Ascending aorta (tissue), 2 donors: ENCODE data around the gene PIANP. TPM values are rescaled to one million over a fixed set of nuclear protein-coding genes. Genes with fewer than 3 reads are reported as not detected.
A peak's percentile ranks its signal among the peaks of the same experiment; 100 is the strongest.
"Not testable (repeated sequence)": the region's sequence is repeated elsewhere in the genome, so short reads cannot be mapped to it uniquely, and the experiment has no call there.

Source experiments
- DNase-seq, 2 donors: peaks; one replicate each; pipeline ENCODE4 v3.0.0-alpha.2; 2019; ENCODE audit warnings: low spot score in 2 of 2
- H3K27ac ChIP-seq, 2 donors: fragments of 200-600 bp; sonication (generic); one replicate each; pipeline ENCODE4 v1.5.1; 2016 to 2017; ENCODE audit warnings: mild to moderate bottlenecking in 1 of 2
- H3K27me3 ChIP-seq: fragments of 200-600 bp; sonication (generic); one replicate; pipeline ENCODE4 v1.5.1; 2017
- H3K36me3 ChIP-seq, 2 donors: fragments of 200-600 bp; sonication (generic); one replicate each; pipeline ENCODE4 v1.5.1; 2016
- H3K4me1 ChIP-seq, 2 donors: fragments of 200-600 bp; sonication (generic); one replicate each; pipeline ENCODE4 v1.5.1; 2016 to 2017; ENCODE audit warnings: mild to moderate bottlenecking in 1 of 2
- H3K4me3 ChIP-seq, 2 donors: fragments of 200-600 bp; sonication (generic); one replicate each; pipeline ENCODE4 v1.5.1; 2016 to 2017; ENCODE audit warnings: mild to moderate bottlenecking in 1 of 2
- H3K9me3 ChIP-seq, 2 donors: fragments of 200-600 bp; sonication (generic); one replicate each; pipeline ENCODE4 v1.5.1; 2016
- CTCF ChIP-seq, 3 experiments: fragments of 200-600 bp in 2 of 3; fragments of 450-650 bp in 1 of 3; sonication (generic) in 2 of 3; IDR thresholded peaks; one replicate each; pipeline ENCODE4 v1.5.1; 2016 to 2019; ENCODE audit warnings: antibody characterized with exemption in 3 of 3, mild to moderate bottlenecking in 1 of 3, moderate library complexity in 1 of 3
- intact Hi-C: fragments of 100-400 bp; cut with DNase I; formaldehyde crosslinking; loops from one replicate; pipeline ENCODE4 v1.15.1; 2023
- total RNA-seq: library from RNA; depleted of rRNA; stranded (reverse); fragments of >200 nt; gene quantifications from one replicate; pipeline ENCODE4 v1.1.0, GENCODE V29; 2016

Gene PIANP, protein sequence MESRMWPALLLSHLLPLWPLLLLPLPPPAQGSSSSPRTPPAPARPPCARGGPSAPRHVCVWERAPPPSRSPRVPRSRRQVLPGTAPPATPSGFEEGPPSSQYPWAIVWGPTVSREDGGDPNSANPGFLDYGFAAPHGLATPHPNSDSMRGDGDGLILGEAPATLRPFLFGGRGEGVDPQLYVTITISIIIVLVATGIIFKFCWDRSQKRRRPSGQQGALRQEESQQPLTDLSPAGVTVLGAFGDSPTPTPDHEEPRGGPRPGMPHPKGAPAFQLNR
- total RNA-seq: not detected

GRCh38 chr12:6700646-6701051 lies at the start of gene PIANP:
PIANP (minus strand) TSS chr12:6700815; CDS start chr12:6698061, 2,754 bp downstream.
- Histone ChIP-seq H3K36me3 (no peaks in the 10 kb centered on the region), H3K27ac (peak within 1 kb of the TSS; percentile 46 to 62), H3K4me3 (peak within 1 kb of the TSS; percentile 72 to 89), H3K9me3 (no peaks in the 10 kb centered on the region), H3K27me3 (no peaks in the 10 kb centered on the region), H3K4me1 (peaks cover 0 to 8% of the 10 kb centered on the region in 2 donors)
- intact Hi-C loops: loop anchor here (1.0 kb wide), 1 partner anchor 24 kb away; the partner anchor contains the start of gene COPS7A
- peak in 1 of 2 donors; percentile 75 for DNase-seq
- TF ChIP-seq CTCF (IDR thresholded peaks at IDR 0.05): no peak

- Histone ChIP-seq H3K4me3 (no peak overlapping the region), H3K4me1 (peaks cover 7 to 9% of the 10 kb centered on the region in 2 donors), H3K27me3 (no peaks in the 10 kb centered on the region), H3K36me3 (peaks cover 45 to 47% of the 10 kb centered on the region in 2 donors), H3K27ac (no peak overlapping the region), H3K9me3 (no peaks in the 10 kb centered on the region)
- intact Hi-C loops: no loop called here
- no peak for DNase-seq
- TF ChIP-seq CTCF (IDR thresholded peaks at IDR 0.05): no peak
Measured at GRCh38 chr12:6748761-6749160, 48.1 kb upstream of the PIANP start.

- TF ChIP-seq CTCF (IDR thresholded peaks at IDR 0.05): no peak
- Histone ChIP-seq H3K27ac (no peak overlapping the region), H3K4me3 (no peak overlapping the region), H3K27me3 (no peaks in the 10 kb centered on the region), H3K36me3 (peaks cover 45 to 47% of the 10 kb centered on the region in 2 donors), H3K4me1 (peaks cover 6 to 8% of the 10 kb centered on the region in 2 donors), H3K9me3 (no peaks in the 10 kb centered on the region)
- intact Hi-C loops: no loop called here
- no peak for DNase-seq
Measured at GRCh38 chr12:6747216-6747615, 46.6 kb upstream of the PIANP start.

DNA sequence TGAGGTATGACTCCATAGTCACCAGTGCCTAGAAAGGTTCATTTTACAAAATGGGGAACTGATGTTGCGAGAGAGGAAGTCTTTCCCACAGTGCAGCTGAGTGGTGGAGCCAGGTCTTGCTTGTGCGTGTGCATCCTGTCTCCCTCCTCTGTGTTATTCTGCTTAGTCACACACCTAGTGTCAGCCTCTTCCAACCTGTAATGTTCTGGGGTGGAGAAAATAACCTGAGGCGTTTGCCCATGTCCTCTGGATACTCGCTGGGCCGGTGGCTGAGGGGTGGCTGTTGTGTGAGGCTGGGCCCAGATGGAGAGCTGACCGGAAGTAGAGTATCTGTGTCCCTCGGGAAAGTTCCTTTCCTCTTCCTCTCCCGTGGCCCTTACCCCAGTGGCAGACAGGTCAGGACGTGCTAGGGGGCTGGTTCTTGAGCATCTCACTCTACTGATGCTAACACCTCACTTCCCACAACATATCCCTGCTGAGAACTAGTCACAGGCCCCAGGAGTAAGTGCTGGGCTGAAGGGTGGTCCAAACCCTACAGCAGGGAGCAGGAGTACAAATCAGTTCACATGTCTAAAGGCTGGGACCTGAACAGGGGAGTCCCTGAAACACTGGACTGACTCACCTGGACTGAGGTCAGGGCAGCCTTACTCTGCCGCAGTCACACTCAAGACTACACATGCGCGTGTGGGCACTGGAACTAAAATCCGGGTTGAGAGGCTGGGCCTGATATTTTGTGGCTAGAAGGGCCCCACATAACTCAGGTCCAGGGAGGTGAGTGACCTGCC lies 45.3 kb upstream of the PIANP start:
- intact Hi-C loops: no loop called here
- Histone ChIP-seq H3K27ac (peak overlapping the region in 1 of 2 donors; percentile 45), H3K9me3 (no peaks in the 10 kb centered on the region), H3K36me3 (peaks cover 40 to 44% of the 10 kb centered on the region in 2 donors), H3K27me3 (no peaks in the 10 kb centered on the region), H3K4me1 (no peaks in the 10 kb centered on the region), H3K4me3 (no peak overlapping the region)
- DNase-seq: no peak
- TF ChIP-seq CTCF (IDR thresholded peaks at IDR 0.05): no peak

DNA sequence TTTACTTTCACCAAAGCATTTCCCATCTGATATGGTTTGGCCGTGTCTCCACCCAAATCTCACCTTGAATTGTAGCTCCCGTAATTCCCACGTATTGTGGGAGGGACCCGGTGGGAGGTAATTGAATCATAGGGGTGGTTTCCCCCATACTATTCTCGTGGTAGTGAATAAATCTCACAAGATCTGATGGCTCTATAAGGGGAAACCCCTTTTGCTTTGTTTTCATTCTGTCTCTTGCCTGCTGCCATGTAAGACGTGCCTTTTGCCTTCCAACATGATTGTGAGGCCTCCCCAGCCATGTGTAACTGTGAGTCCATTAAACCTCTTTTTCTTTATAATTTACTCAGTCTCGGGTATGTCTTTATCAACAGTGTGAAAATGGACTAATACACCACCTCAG lies 42.7 kb upstream of the PIANP start:
- H3K36me3 ChIP-seq: peaks cover 14 to 18% of the 10 kb centered on the region in 2 donors
- intact Hi-C loops, H3K4me3 ChIP-seq, H3K27ac ChIP-seq, H3K4me1 ChIP-seq, DNase-seq, H3K9me3 ChIP-seq, H3K27me3 ChIP-seq: not testable (repeated sequence)

GRCh38 chr12:6742834-6743233 lies 42.2 kb upstream of the PIANP start:
- Histone ChIP-seq H3K4me1 (no peaks in the 10 kb centered on the region), H3K36me3 (peaks cover 9 to 13% of the 10 kb centered on the region in 2 donors), H3K9me3 (no peaks in the 10 kb centered on the region), H3K4me3 (no peak overlapping the region), H3K27me3 (no peaks in the 10 kb centered on the region), H3K27ac (no peak overlapping the region)
- DNase-seq: no peak
- no peak for TF ChIP-seq CTCF (IDR thresholded peaks at IDR 0.05)
- intact Hi-C loops: no loop called here

GRCh38 chr12:6742080-6742479 lies 41.5 kb upstream of the PIANP start:
- intact Hi-C loops, H3K36me3 ChIP-seq, H3K4me1 ChIP-seq, H3K4me3 ChIP-seq, DNase-seq, H3K27ac ChIP-seq, H3K27me3 ChIP-seq, H3K9me3 ChIP-seq: not testable (repeated sequence)
